Measurements from ENCODE around the gene KIF1A. TPM values are rescaled to one million over a fixed set of nuclear protein-coding genes. Genes with fewer than 3 reads are reported as not detected.
A peak's percentile ranks its signal among the peaks of the same experiment; 100 is the strongest.

Gene KIF1A
- total and polyA plus RNA-seq, 2 of the 8 experiments (the other 6 are each of a cell fraction or from before 2014, with no cell fraction given), result 61.3 to 281 TPM

GRCh38 chr2:240793313-240794177 is 26.5 kb downstream of the KIF1A start:
- Histone ChIP-seq H3K9ac (replicated peaks in 1 of 4; ENCODE audit: extremely low read depth in 1 of 4, low read depth in 3 of 4, low read length in 3 of 4) (no peak overlapping the region), H2BK120ac (replicated peaks; ENCODE audit: low read depth, low read length) (no peak overlapping the region), H3K4me1 (replicated peaks in 1 of 4; ENCODE audit: control insufficient read depth in 3 of 4, insufficient read depth in 4 of 4, low read length in 3 of 4) (peaks cover 0 to 11% (median 8%) of the 10 kb centered on the region in 4 experiments; a peak in 5 of 7 replicates), H3K18ac (ENCODE audit: extremely low read depth, low read length) (no peak overlapping the region), H3K14ac (ENCODE audit: insufficient read length) (no peak overlapping the region), H4K20me1 (replicated peaks in 1 of 2; ENCODE audit: control insufficient read depth in 1 of 2, insufficient read depth in 2 of 2, low read length in 2 of 2) (peaks cover 41 to 56% of the 10 kb centered on the region in 2 experiments), H3K23ac (ENCODE audit: insufficient read length) (no peak overlapping the region), H2BK20ac (ENCODE audit: low read length) (no peak overlapping the region), H4K5ac (ENCODE audit: insufficient read length, low read depth, low read length) (no peak overlapping the region), H3K56ac (replicated peaks; ENCODE audit: insufficient read length, low read depth, low read length) (no peak overlapping the region), H3K27me3 (replicated peaks in 1 of 4; ENCODE audit: control insufficient read depth in 3 of 4, extremely low read depth in 1 of 4, insufficient read depth in 3 of 4, low read length in 3 of 4) (no peaks in the 10 kb centered on the region), H2BK12ac (ENCODE audit: low read depth, low read length) (no peak overlapping the region), H2AK5ac (ENCODE audit: low read depth, low read length) (no peak overlapping the region), H3K27ac (ENCODE audit: low read depth, low read length) (peak overlapping the region; percentile 30), H3K4ac (replicated peaks; ENCODE audit: insufficient read length, low read depth, low read length) (no peak overlapping the region), H3K4me3 (ENCODE audit: extremely low read depth in 1 of 4, insufficient read depth in 2 of 4, low read depth in 3 of 4, low read length in 4 of 4) (no peak overlapping the region), H2BK5ac (ENCODE audit: low read depth, low read length) (no peak overlapping the region; the same call in 1 of the 2 replicates), H3K79me2 (ENCODE audit: control insufficient read depth in 1 of 2, insufficient read depth in 2 of 2, low read length in 2 of 2) (peaks cover 0 to 79% of the 10 kb centered on the region in 2 experiments; a peak in 2 of 4 replicates), H2BK15ac (ENCODE audit: low read length) (no peak overlapping the region), H2AFZ (ENCODE audit: low read length) (no peak overlapping the region), H3K23me2 (ENCODE audit: low read depth, low read length) (no peaks in the 10 kb centered on the region), H4K8ac (ENCODE audit: extremely low read depth, insufficient read depth, low read length) (peak overlapping the region; percentile 57; the same call in 1 of the 2 replicates), H3K4me2 (ENCODE audit: insufficient read depth in 1 of 2, low read depth in 2 of 2, low read length in 2 of 2) (no peak overlapping the region), H4K91ac (replicated peaks; ENCODE audit: insufficient read length, low read length) (no peak overlapping the region), H3K9me3 (ENCODE audit: insufficient read depth in 2 of 2, low read depth in 1 of 2, low read length in 1 of 2) (no peaks in the 10 kb centered on the region), H3K36me3 (ENCODE audit: control insufficient read depth in 2 of 4, insufficient read depth in 4 of 4, low read length in 3 of 4) (peaks cover 22 to 66% (median 39%) of the 10 kb centered on the region in 4 experiments; a peak in 7 of 8 replicates), H3K79me1 (ENCODE audit: low read depth, low read length) (peaks cover 44% of the 10 kb centered on the region)
- FAIRE-seq (no peak), DNase-seq (ENCODE audit: low read depth in 1 of 2, low spot score in 2 of 2) (no peak)
- TF ChIP-seq POLR2AphosphoS5 (IDR thresholded peaks at IDR 0.05; ENCODE audit: low read depth, low read length) (0 out of 2 replicates have a peak, but pooled peaks have one; percentile 15), EZH2 (IDR thresholded peaks at IDR 0.05; ENCODE audit: low read depth, low read length, severe bottlenecking) (no peak)
- POLR2A ChIA-PET (ENCODE audit: partially characterized antibody), result interaction anchor here (1.1 to 18.0 kb wide), 5 partner anchors 11 to 32 kb away, joined by 3 to 291 read pairs (median 8); no protein-coding TSS in a partner anchor
- 88% methylated on average over 20 of the region's 21 CpGs; no CpG with 5 or more reads in 1 of the 2 experiments for WGBS, 2 experiments (ENCODE audit: extremely low coverage in 1 of 2, insufficient coverage in 1 of 2, insufficient read length in 1 of 2, insufficient replicate concordance in 2 of 2, low coverage in 1 of 2, low lambda C conversion rate in 2 of 2, missing lambda C conversion rate in 1 of 2)
- CTCF ChIA-PET (ENCODE audit: partially characterized antibody), result interaction anchor here (0.7 to 1.5 kb wide), 3 partner anchors 10 to 15 kb away, joined by 3 to 4 read pairs (median 3); no protein-coding TSS in a partner anchor
